H9 (cell line): ENCODE data around the gene BDP1. TPM values are rescaled to one million over a fixed set of nuclear protein-coding genes. Genes with fewer than 3 reads are reported as not detected.

ENCODE experiments used
- DNase-seq: peaks from one replicate; pipeline ENCODE4 v3.0.0-alpha.2; 2017
- H2AFZ ChIP-seq: one replicate; pipeline ENCODE4 v1.6.1; 2013; ENCODE audit warnings: mild to moderate bottlenecking, low read length, control low read depth, moderate library complexity
- H2AK5ac ChIP-seq: 2 replicates; pipeline ENCODE4 v1.6.1; 2013; ENCODE audit warnings: low read length, control low read depth, mixed read lengths; ENCODE audit not compliant: insufficient read length
- H2BK120ac ChIP-seq: one replicate; pipeline ENCODE4 v1.6.1; 2013; ENCODE audit warnings: low read depth, mild to moderate bottlenecking, low read length, control low read depth, inconsistent platforms; ENCODE audit not compliant: poor library complexity, severe bottlenecking
- H2BK12ac ChIP-seq: 2 replicates; pipeline ENCODE4 v1.6.1; 2013; ENCODE audit warnings: low read length, control low read depth, mixed read lengths, low read depth; ENCODE audit not compliant: insufficient read length
- H2BK15ac ChIP-seq: 2 replicates; pipeline ENCODE4 v1.6.1; 2013; ENCODE audit warnings: low read depth, low read length, control low read depth
- H2BK20ac ChIP-seq: one replicate; pipeline ENCODE4 v1.6.1; 2013; ENCODE audit warnings: low read depth, mild to moderate bottlenecking, low read length, control low read depth, inconsistent platforms; ENCODE audit not compliant: poor library complexity, severe bottlenecking
- H2BK5ac ChIP-seq: 2 replicates; pipeline ENCODE4 v1.6.1; 2013; ENCODE audit warnings: low read length, control low read depth, mixed read lengths; ENCODE audit not compliant: insufficient read length
- H3K14ac ChIP-seq: 2 replicates; pipeline ENCODE4 v1.6.1; 2013; ENCODE audit warnings: low read length, control low read depth; ENCODE audit not compliant: insufficient read depth
- H3K18ac ChIP-seq: 2 replicates; pipeline ENCODE4 v1.6.1; 2013; ENCODE audit warnings: low read depth, mild to moderate bottlenecking, mixed read lengths, low read length, control low read depth; ENCODE audit not compliant: insufficient read length
- H3K23ac ChIP-seq: 2 replicates; pipeline ENCODE4 v1.6.1; 2013; ENCODE audit warnings: low read length, control low read depth, mixed read lengths, low read depth; ENCODE audit not compliant: insufficient read length
- H3K23me2 ChIP-seq: 2 replicates; pipeline ENCODE4 v1.6.1; 2013; ENCODE audit warnings: low read depth, mild to moderate bottlenecking, mixed read lengths, low read length, control low read depth; ENCODE audit not compliant: insufficient read length, poor library complexity, severe bottlenecking
- H3K27ac ChIP-seq: 2 replicates; pipeline ENCODE4 v1.5.1; 2013; ENCODE audit warnings: low read length, control low read depth, mixed read lengths, low read depth; ENCODE audit not compliant: insufficient read length
- H3K27me3 ChIP-seq: 2 replicates; pipeline ENCODE4 v1.6.1; 2013; ENCODE audit warnings: low read length, control low read depth, inconsistent platforms; ENCODE audit not compliant: insufficient read depth
- H3K4ac ChIP-seq: 2 replicates; pipeline ENCODE4 v1.6.1; 2013; ENCODE audit warnings: low read depth, mild to moderate bottlenecking, control low read depth, inconsistent platforms, low read length, moderate library complexity
- H3K4me1 ChIP-seq: 2 replicates; pipeline ENCODE4 v1.6.1; 2013; ENCODE audit warnings: low read length, control low read depth, inconsistent platforms; ENCODE audit not compliant: insufficient read depth
- H3K4me2 ChIP-seq: 2 replicates; pipeline ENCODE4 v1.6.1; 2013; ENCODE audit warnings: low read length, control low read depth, mixed read lengths; ENCODE audit not compliant: insufficient read length, insufficient read depth
- H3K56ac ChIP-seq: 2 replicates; pipeline ENCODE4 v1.6.1; 2013; ENCODE audit warnings: low read depth, mild to moderate bottlenecking, mixed read lengths, low read length, control low read depth; ENCODE audit not compliant: insufficient read length
- H3K79me1 ChIP-seq: 2 replicates; pipeline ENCODE4 v1.6.1; 2013; ENCODE audit warnings: low read depth, mild to moderate bottlenecking, moderate library complexity, low read length, control low read depth, inconsistent platforms; ENCODE audit not compliant: insufficient read depth, poor library complexity, severe bottlenecking
- H3K79me2 ChIP-seq: 2 replicates; pipeline ENCODE4 v1.6.1; 2013; ENCODE audit warnings: low read length, control low read depth, inconsistent platforms; ENCODE audit not compliant: insufficient read depth
- H3K9ac ChIP-seq: 2 replicates; pipeline ENCODE4 v1.6.1; 2013; ENCODE audit warnings: low read length, control low read depth, mixed read lengths; ENCODE audit not compliant: insufficient read length; ENCODE audit errors: extremely low read depth
- H3K9me3 ChIP-seq: one replicate; pipeline ENCODE4 v1.6.1; 2013; ENCODE audit warnings: low read depth, low read length, inconsistent platforms; ENCODE audit not compliant: control insufficient read depth
- H3T11ph ChIP-seq: one replicate; pipeline ENCODE4 v1.6.1; 2013; ENCODE audit warnings: mild to moderate bottlenecking, low read length, control low read depth, inconsistent platforms
- H4K20me1 ChIP-seq: one replicate; pipeline ENCODE4 v1.6.1; 2013; ENCODE audit not compliant: control insufficient read depth, insufficient read length, insufficient read depth
- H4K5ac ChIP-seq: 2 replicates; pipeline ENCODE4 v1.6.1; 2013; ENCODE audit warnings: low read depth, mild to moderate bottlenecking, mixed read lengths, low read length, control low read depth; ENCODE audit not compliant: insufficient read length
- H4K8ac ChIP-seq: replicated peaks from 2 replicates; pipeline ENCODE4 v1.6.1; 2013; ENCODE audit warnings: low read length, control low read depth, mixed read lengths, low read depth; ENCODE audit not compliant: insufficient read length
- H4K91ac ChIP-seq: 2 replicates; pipeline ENCODE4 v1.6.1; 2013; ENCODE audit warnings: low read depth, mild to moderate bottlenecking, moderate library complexity, mixed read lengths, low read length, control low read depth; ENCODE audit not compliant: insufficient read length
- H3K27ac Mint-ChIP-seq, 3 experiments: 2 replicates in 2 of 3; 3 replicates in 1 of 3; pipeline ENCODE4 v1.8.0; 2020 to 2021; ENCODE audit warnings: mixed read lengths in 3 of 3, mild to moderate bottlenecking in 1 of 3, moderate library complexity in 1 of 3
- H3K27me3 Mint-ChIP-seq: 2 replicates; pipeline ENCODE4 v1.8.0; 2021; ENCODE audit warnings: low read depth, mild to moderate bottlenecking, moderate library complexity, mixed read lengths
- H3K36me3 Mint-ChIP-seq, 3 experiments: 2 replicates in 2 of 3; 3 replicates in 1 of 3; pipeline ENCODE4 v1.8.0; 2020 to 2021; ENCODE audit warnings: low read depth in 3 of 3, mixed read lengths in 3 of 3; ENCODE audit not compliant: insufficient read depth in 1 of 3
- H3K4me1 Mint-ChIP-seq, 2 experiments: 2 replicates each; pipeline ENCODE4 v1.8.0; 2020; ENCODE audit warnings: mixed read lengths in 2 of 2
- H3K4me3 Mint-ChIP-seq, 2 experiments: 2 replicates in 1 of 2; 3 replicates in 1 of 2; pipeline ENCODE4 v1.8.0; 2020 to 2021; ENCODE audit warnings: mild to moderate bottlenecking in 2 of 2, mixed read lengths in 2 of 2, moderate library complexity in 1 of 2
- H3K9me3 Mint-ChIP-seq, 2 experiments: 2 replicates in 1 of 2; 3 replicates in 1 of 2; pipeline ENCODE4 v1.8.0; 2020; ENCODE audit warnings: mild to moderate bottlenecking in 2 of 2, mixed read lengths in 2 of 2, moderate library complexity in 1 of 2
- CTCF ChIP-seq: fragments of 200-600 bp; sonication (generic); conservative IDR thresholded peaks from 3 replicates; pipeline ENCODE4 v1.8.0; 2021; ENCODE audit warnings: antibody characterized with exemption, mild to moderate bottlenecking
- WGBS: extraction: QIAGEN DNeasy Blood & Tissue Kit; methylation state at CpG from one replicate; pipeline ENCODE4 v1.1.7; 2013; ENCODE audit warnings: missing lambda C conversion rate, low lambda C conversion rate, mixed read lengths; ENCODE audit not compliant: insufficient read length; ENCODE audit errors: extremely low coverage; 5-methylcytosine and 5-hydroxymethylcytosine counted together
- total RNA-seq: library from RNA; stranded (reverse); gene quantifications from 2 replicates; pipeline ENCODE4 v1.2.1, GENCODE V29; 2021

Gene BDP1
- total RNA-seq, 1 experiment from 2014 or later = 31.5 TPM

- no peaks in the 10 kb centered on the region for H3K9me3 ChIP-seq
- no peak overlapping the region for H2BK20ac ChIP-seq
- no peak overlapping the region for H4K8ac ChIP-seq
- no peak overlapping the region for H2AFZ ChIP-seq
- H2BK15ac ChIP-seq = no peak overlapping the region
- H2BK12ac ChIP-seq = no peak overlapping the region
- no peak overlapping the region for H3K56ac ChIP-seq
- H3K9me3 Mint-ChIP-seq = no peaks in the 10 kb centered on the region; a peak in 1 of 5 replicates
- H3K4me1 Mint-ChIP-seq = peaks cover 11 to 12% of the 10 kb centered on the region in 2 experiments
- H3K23me2 ChIP-seq = no peaks in the 10 kb centered on the region
- H3K27ac ChIP-seq = no peak overlapping the region
- no peak overlapping the region for H2BK120ac ChIP-seq
- no peak overlapping the region for H3K9ac ChIP-seq
- no peak overlapping the region for H3K23ac ChIP-seq
- H4K91ac ChIP-seq = no peak overlapping the region
- peak overlapping the region; percentile 81 for H3K18ac ChIP-seq
- no peaks in the 10 kb centered on the region for H3K27me3 ChIP-seq
- peak overlapping the region; percentile 98 to 100 for H3K4me3 Mint-ChIP-seq
- no peaks in the 10 kb centered on the region for H4K20me1 ChIP-seq
- peaks cover 10% of the 10 kb centered on the region; the same call in 1 of the 2 replicates for H3K79me2 ChIP-seq
- peaks cover 2% of the 10 kb centered on the region; the same call in 1 of the 2 replicates for H3K27me3 Mint-ChIP-seq
- no peak overlapping the region for H4K5ac ChIP-seq
- H3K36me3 Mint-ChIP-seq = peaks cover 12 to 16% (median 16%) of the 10 kb centered on the region in 3 experiments; a peak in 6 of 7 replicates
- peak overlapping the region; percentile 50; the same call in 1 of the 2 replicates for H3K14ac ChIP-seq
- no peak overlapping the region for H2AK5ac ChIP-seq
- peak overlapping the region; percentile 58 for H3K4me2 ChIP-seq
- no peak overlapping the region for H2BK5ac ChIP-seq
- H3K27ac Mint-ChIP-seq = peak overlapping the region; percentile 96 to 99 (median 98)
- H3T11ph ChIP-seq = no peak overlapping the region
- no peak overlapping the region for H3K4ac ChIP-seq
- no peaks in the 10 kb centered on the region for H3K4me1 ChIP-seq
- no peak for DNase-seq
- WGBS = no CpG with 5 or more reads among the region's 19 CpGs
- TF ChIP-seq CTCF = no peak
- peaks cover 3% of the 10 kb centered on the region for H3K79me1 ChIP-seq
Observed at GRCh38 chr5:71454913-71455312, 538 bp upstream of the BDP1 start.
